ENCODE results near the gene ZKSCAN2. TPM values are rescaled to one million over a fixed set of nuclear protein-coding genes. Genes with fewer than 3 reads are reported as not detected.

The ZKSCAN2 gene
- total RNA-seq, 2 donors from 2014 or later, result 5.0 to 5.3 TPM

DNA sequence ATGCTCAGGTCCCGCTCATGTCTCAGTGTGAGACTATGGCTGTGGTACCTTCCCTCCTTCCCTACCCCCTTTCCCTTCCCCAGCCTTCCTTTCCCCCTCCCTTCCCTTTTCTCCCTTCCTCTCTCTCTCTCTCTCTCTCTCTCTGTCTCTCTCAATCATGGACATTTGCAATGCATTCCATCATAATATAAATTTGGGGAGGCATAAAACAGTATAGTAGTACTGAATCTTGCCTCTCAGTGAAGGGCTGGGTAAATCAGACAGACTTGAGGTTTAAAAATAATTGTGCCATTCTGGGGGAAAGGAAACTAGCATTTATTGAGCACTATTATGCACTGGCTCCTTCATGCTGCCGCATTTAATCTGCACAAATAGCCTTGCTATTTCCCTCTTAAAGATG lies 4.3 kb downstream of the ZKSCAN2 start:
- no peaks in the 10 kb centered on the region for H3K9me3 ChIP-seq
- TF ChIP-seq, protein P1, sequence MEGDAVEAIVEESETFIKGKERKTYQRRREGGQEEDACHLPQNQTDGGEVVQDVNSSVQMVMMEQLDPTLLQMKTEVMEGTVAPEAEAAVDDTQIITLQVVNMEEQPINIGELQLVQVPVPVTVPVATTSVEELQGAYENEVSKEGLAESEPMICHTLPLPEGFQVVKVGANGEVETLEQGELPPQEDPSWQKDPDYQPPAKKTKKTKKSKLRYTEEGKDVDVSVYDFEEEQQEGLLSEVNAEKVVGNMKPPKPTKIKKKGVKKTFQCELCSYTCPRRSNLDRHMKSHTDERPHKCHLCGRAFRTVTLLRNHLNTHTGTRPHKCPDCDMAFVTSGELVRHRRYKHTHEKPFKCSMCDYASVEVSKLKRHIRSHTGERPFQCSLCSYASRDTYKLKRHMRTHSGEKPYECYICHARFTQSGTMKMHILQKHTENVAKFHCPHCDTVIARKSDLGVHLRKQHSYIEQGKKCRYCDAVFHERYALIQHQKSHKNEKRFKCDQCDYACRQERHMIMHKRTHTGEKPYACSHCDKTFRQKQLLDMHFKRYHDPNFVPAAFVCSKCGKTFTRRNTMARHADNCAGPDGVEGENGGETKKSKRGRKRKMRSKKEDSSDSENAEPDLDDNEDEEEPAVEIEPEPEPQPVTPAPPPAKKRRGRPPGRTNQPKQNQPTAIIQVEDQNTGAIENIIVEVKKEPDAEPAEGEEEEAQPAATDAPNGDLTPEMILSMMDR (IDR thresholded peaks at IDR 0.05), result no peak
- peaks cover 59% of the 10 kb centered on the region for H3K36me3 ChIP-seq
- no peak overlapping the region for H3K4me3 ChIP-seq
- no peak overlapping the region for H3K27ac ChIP-seq
- no peaks in the 10 kb centered on the region for H3K27me3 ChIP-seq
- no peak for DNase-seq (ENCODE audit: low spot score)
- peaks cover 0 to 21% of the 10 kb centered on the region in 2 donors for H3K4me1 ChIP-seq

DNA sequence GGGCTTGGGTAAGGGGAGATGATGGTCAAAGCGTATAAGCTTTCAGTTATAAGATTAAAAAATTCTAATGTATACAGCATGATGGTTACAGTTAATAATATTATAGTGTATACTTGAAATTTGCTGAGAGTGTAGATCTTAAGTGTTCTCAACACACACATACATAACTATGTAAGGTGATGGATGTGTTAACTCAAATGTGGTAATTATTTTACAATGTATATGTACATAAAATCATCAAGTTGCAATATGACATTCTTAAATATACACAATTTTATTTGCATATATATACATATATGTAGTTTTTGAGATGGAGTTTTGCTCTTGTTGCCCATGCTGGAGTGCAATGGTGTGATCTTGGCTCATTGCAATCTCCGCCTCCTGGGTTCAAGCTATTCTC lies 7.2 kb downstream of the ZKSCAN2 start:
- no peaks in the 10 kb centered on the region for H3K27me3 ChIP-seq
- DNase-seq (ENCODE audit: low spot score), result no peak
- H3K4me1 ChIP-seq, result peaks cover 0 to 2% of the 10 kb centered on the region in 2 donors
- H3K36me3 ChIP-seq, result peaks cover 77% of the 10 kb centered on the region
- H3K27ac ChIP-seq, result no peak overlapping the region
- H3K4me3 ChIP-seq, result no peak overlapping the region
- H3K9me3 ChIP-seq, result peaks cover 0 to 5% of the 10 kb centered on the region in 2 donors
- TF ChIP-seq, protein P1 (IDR thresholded peaks at IDR 0.05), result no peak

DNA sequence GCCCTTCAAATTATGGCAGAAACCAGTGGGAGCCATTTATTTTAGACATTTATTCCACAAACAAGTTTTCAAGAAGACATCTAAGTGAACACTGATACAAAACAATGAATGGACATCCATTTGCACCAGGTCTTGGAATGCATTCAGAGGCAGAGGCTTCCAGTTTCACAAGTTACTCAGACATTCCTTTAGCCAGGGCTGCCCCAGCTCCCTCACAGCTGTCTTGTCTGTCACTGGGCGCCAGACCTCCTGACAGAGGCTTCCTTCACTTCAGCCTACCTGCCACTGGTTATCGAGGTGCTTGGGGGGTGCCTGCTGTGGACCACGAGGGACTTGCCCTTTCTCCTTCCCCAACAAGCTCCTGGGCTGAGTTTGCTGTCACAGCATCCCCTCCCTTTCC lies 21.7 kb downstream of the ZKSCAN2 start:
- Histone ChIP-seq H3K27ac (no peak overlapping the region), H3K4me3 (no peak overlapping the region), H3K36me3 (peaks cover 14% of the 10 kb centered on the region), H3K4me1 (no peaks in the 10 kb centered on the region), H3K9me3 (no peaks in the 10 kb centered on the region), H3K27me3 (no peaks in the 10 kb centered on the region)
- DNase-seq (ENCODE audit: low spot score), result no peak
- TF ChIP-seq, protein P1 (IDR thresholded peaks at IDR 0.05), result no peak

DNA sequence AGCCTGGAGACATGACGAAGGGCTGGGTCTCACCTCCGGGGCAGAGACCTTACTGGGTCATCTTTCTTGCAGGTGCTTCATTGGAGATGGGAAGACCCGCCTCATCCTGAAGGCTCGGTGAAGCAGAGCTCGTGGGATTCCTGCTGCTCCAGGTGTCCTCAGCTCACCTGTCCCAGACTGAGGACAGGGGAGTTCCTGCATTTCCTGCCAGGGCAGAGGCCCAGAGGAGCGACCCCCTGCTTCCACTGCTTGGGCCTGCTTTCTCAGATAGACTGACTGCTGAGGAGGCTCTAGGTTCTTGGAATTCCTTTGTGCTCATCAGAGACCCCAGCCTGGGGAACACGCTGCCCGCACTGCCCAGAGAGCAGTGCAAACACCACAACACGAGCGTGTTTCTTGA lies 29.3 kb downstream of the ZKSCAN2 start:
- Histone ChIP-seq H3K4me1 (no peaks in the 10 kb centered on the region), H3K27ac (no peak overlapping the region), H3K4me3 (no peak overlapping the region), H3K36me3 (no peaks in the 10 kb centered on the region), H3K27me3 (no peaks in the 10 kb centered on the region), H3K9me3 (no peaks in the 10 kb centered on the region)
- TF ChIP-seq, protein P1 (IDR thresholded peaks at IDR 0.05), result no peak
- DNase-seq (ENCODE audit: low spot score), result no peak

DNA sequence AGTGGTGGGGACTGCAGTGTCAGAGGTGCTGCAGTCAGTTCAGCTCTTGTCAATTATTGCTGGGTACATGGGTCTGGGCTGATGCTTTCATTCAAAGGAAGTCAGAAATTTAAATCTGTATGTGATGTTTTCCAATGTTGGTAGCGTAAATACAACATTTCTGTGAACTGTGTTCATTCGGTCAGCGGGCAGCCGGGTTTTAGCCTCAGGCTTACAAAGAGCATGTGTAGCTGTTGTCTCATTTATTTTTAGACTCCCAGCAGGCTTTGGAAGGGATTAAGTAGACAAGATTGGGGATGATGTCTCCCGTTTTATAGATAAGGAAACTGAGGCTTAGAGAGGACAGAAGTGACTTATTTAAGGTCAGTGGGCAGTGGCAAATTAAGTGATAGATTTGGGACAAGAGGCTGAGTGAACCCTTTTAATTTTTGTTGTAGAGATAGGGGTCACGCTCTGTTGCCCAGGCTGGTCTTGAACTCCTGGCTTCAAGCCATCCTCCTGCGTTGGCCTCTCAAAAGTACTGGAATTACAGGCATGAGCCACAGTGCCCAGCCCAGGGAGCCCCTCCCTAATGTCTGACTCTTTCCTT lies 32.8 kb downstream of the ZKSCAN2 start:
- Histone ChIP-seq H3K9me3 (no peaks in the 10 kb centered on the region), H3K4me1 (no peaks in the 10 kb centered on the region), H3K27me3 (no peaks in the 10 kb centered on the region), H3K36me3 (no peaks in the 10 kb centered on the region), H3K27ac (no peak overlapping the region), H3K4me3 (no peak overlapping the region)
- DNase-seq (ENCODE audit: low spot score), result no peak
- TF ChIP-seq, protein P1 (IDR thresholded peaks at IDR 0.05), result no peak

DNA sequence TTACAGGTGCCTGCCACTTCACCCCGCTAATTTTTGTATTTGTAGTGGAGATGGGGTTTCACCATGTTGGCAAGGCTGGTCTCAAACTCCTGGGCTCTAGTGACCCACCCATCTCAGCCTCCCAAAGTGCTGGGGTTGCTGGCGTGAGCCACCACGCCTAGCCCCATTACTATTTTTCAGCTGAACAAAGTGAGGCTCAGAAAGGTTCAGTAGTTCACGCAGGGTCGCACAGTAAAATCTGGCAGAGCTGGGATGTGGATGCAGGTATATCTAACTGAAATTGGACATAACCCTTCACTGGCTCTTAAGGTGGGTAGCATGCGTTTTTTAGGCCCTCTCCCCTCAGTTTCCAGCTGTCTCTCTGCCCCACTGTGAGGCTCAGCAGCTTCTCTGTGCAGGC lies 33.7 kb downstream of the ZKSCAN2 start:
- no peaks in the 10 kb centered on the region for H3K4me1 ChIP-seq
- no peak overlapping the region for H3K27ac ChIP-seq
- H3K9me3 ChIP-seq, result no peaks in the 10 kb centered on the region
- no peak for DNase-seq (ENCODE audit: low spot score)
- TF ChIP-seq, protein P1 (IDR thresholded peaks at IDR 0.05), result no peak
- H3K4me3 ChIP-seq, result no peak overlapping the region
- H3K36me3 ChIP-seq, result no peaks in the 10 kb centered on the region
- H3K27me3 ChIP-seq, result no peaks in the 10 kb centered on the region

All from right atrium auricular region (tissue), 2 donors.